Glomerular endothelial cell (primary cell): ENCODE data around the gene PRKAR1A. TPM values are rescaled to one million over a fixed set of nuclear protein-coding genes. Genes with fewer than 3 reads are reported as not detected.
"Not testable (repeated sequence)": the region's sequence is repeated elsewhere in the genome, so short reads cannot be mapped to it uniquely, and the experiment has no call there.

Experiments
- DNase-seq: peaks from one replicate; pipeline ENCODE4 v3.0.0-alpha.2; 2011; ENCODE audit warnings: low read depth, low spot score; ENCODE audit errors: extremely low read depth
- total RNA-seq: library from RNA; depleted of rRNA; stranded (reverse); fragments of >200 nt; gene quantifications from 2 replicates; pipeline ENCODE4 v1.2.3, GENCODE V29; 2015

The PRKAR1A gene
- 271 and 328 TPM in 2 replicates for total RNA-seq

DNA sequence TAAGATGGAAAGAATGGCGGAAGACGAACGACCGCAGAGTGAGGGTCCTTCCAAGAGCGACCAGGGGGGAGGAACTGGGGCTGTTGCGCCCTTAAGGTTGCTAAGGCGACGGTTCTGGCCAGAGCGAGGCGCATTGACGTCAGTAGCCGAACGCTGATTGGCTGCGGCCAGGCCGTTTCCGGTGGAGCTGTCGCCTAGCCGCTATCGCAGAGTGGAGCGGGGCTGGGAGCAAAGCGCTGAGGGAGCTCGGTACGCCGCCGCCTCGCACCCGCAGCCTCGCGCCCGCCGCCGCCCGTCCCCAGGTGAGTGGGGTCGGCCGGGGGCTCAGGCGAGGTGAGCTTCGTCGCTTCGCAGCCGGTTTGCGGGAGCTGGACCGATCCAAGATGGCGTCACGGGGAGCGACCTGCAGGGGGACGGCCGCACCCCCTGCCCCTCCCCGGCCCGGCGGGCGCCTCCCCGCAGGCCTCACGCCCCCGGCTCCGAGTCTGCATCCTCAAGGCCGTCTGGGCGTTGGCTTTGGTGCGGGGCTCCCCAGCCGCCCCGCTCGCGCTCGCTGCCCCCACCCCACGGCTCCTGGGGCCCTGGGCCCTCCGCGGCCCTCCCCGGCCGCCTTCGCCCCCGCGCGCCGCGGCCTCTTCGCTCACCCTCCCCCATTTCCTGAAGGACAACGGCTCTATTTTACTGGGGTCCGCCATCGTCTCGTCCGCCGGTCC lies at the start of gene PRKAR1A:
PRKAR1A (plus strand) TSS at position 184 of the 713 bp plus-strand sequence. CDS start 2,970 bp downstream, outside the sequence.
- no peak for DNase-seq

DNA sequence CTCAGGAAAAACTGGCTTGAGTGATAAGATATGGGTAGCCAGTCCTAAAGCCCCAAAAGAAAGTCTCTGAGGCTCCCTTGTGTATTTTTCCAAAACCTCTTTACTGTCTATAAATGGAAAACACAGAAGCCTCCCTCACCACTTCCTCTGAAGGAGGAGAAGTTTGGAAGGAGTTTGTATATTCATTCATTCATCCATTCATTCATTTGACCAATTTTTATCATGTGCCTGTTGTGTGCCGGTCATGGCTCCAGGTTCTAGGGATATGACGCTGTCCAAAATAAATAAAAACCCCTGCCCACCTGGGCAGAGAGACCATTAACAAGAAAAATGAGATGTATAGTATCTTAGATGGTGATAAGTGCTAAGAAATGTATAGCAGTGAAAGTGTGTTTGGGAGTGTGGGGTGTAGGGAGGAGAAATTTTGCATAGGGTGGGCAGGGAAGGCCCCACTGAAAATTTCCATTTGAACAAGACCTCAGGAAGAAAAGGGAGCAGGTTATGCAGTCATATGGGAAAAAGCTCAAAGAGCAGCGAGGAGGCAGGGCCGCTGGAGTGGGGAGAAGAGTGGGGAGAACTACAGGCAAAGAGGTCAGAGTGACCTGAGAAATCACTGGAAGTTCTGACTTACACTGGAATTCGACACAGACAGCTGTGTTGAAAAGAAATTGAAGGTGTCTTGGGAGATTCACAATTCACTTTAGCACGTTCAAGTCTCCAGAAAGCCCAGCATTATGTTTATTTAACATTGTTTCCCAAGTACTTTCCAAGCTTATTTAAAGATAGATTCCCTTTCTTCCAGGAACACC lies 48.8 kb upstream of the PRKAR1A start:
- no peak for DNase-seq

GRCh38 chr17:68468334-68468733 lies 43.9 kb upstream of the PRKAR1A start:
- DNase-seq = no peak

GRCh38 chr17:68468788-68469187 lies 43.4 kb upstream of the PRKAR1A start:
- DNase-seq = no peak

GRCh38 chr17:68470961-68471360 lies 41.3 kb upstream of the PRKAR1A start:
- DNase-seq = no peak

- no peak for DNase-seq
Measured at GRCh38 chr17:68480885-68481284, 31.3 kb upstream of the PRKAR1A start.

GRCh38 chr17:68482576-68483041 lies 29.6 kb upstream of the PRKAR1A start:
- no peak for DNase-seq

DNA sequence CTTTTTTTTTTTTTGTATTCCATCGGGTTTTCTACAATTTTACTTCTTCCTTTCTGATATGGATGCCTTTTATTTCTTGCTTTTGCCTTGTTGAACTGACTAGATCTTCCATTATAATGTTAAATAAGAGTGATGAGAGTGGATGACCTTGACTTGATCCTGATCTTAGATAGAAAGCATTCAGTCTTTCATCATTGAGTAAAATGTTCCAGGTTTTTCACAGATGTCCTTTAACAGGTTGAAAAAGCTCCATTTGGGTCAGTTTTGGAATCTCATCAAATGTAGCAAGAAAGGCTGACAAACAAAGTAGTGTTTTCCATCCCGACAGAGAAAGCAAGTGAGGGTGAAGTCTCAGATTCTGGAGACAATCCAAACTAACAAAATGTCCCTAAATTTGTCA lies 27.8 kb upstream of the PRKAR1A start:
- no peak for DNase-seq

DNA sequence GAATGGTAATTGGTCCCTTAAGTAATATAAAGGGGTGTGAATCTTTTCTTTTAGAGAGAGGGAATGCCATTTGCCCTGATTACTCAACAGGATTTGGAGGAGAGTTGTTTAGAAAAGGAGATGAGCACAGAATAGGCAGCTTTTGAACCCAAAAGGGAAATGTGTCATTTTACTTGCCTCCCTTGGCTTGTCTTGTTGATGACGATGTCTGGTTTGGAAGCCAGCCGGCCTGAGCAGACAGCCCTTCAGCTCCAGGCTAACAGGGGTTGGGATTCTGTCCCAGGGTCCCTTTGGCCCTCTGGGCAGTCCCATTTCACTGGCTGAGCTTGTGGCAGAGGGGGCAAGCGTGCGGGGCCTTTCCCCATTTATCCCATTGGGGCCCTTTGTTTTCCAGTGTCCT lies 22.3 kb upstream of the PRKAR1A start:
- DNase-seq = no peak

DNA sequence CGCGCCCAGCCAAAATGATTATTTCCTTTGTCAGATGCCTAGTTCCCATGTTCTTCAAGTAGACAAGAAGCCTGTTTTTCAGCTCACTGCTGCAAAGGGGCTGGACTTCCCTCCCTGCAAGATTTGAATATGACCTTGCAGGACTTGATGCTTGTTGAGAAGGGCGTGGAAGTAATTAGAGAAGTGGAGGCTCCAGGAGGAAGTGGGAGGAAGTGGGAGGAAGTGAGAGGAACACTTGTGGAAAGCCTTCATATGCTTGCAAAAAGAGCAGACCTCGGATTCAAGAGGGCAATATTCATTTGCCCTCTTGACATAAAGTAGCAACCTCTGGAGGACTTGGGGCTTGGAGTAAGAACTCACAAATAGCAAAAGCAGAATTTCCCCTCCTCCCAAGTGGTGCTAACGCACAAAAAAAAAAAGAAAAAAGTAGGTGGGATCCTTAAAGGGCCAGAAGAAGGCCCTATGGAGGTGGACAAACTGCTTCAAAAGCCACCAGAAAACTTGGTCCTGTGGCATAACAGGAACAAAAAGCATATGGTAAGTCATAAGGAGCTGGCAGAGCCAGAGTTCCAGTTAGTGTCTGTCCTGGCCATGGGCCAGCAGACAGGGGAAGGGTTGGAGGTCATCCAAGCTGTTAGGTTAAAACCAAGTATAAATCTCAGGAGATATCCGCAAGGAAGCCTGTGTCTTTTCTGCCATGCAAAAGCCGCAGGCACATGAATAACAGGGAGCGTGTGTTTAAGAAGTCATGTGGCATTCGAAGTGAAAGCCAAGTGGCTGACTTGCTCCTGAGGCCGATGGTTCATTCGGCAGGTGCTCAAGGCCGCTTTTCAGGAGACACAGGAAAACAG lies 20.6 kb upstream of the PRKAR1A start:
- DNase-seq = no peak

DNA sequence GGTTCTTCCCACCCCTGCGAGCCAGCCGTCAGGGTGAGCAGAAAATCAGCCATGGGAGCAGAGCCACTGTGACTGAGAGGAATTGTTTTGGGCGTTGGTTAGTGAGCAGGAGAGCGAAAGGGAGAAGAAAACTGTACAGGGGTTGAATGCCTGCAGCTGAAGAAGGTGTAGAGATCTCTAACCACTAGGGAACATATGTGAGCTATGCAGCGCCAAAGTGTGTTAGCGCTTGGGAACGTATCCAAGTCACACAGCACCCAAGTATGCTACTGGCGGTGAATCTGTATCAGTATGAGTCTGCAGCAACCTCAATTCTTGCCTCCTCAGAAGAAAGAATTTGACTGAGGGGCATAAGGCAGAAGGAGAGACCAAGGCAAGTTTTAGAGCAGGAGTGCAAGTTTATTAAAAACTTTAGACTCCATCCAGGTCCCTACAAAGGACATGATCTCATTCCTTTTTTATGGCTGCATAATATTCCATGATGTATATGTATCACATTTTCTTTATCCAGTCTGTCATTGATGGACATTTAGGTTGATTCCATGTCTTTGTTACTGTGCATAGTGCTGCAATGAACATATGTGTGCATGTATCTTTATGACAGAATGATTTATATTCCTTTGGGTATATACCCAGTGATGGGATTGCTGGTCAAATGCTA lies 19.7 kb upstream of the PRKAR1A start:
- DNase-seq = not testable (repeated sequence)

DNA sequence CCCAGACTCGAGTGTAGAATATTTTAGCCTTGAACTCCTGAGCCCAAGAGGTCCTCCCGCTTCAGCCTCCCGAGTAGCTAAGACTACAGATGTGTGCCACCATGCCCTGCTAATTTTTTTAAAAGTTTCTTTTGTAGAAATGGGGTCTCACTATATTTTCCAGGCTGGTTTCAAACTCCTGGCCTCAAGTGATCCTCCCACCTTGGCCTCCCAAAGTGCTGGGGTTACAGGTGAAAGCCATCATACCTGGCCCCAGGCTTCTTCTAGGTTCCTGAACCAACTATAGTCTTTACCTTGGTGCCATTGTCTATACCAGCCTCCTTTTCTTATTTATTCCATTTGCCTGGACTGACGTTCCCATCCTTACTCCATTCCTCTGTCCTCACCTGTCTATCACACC lies 17.1 kb upstream of the PRKAR1A start:
- no peak for DNase-seq

DNA sequence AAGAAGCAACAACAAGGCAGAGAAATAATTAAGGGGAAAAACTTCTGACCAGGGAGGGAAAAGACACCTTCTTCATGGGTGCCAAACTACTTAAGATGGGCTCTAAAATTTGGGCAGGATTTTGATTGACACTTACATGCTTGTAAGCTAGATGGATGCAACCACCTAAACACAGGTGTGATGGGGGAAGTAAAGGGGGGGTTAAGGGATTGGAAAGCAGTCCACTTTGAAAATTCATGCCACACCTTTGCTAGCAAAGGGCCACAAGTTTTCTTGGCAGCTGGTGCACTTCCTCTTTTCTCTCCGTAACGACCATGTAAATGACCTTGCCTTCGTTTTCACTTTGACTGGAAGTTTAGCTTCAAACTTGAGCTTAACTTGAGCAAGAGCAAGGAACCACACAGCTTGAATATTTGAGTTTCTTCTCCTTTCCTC lies 14.3 kb upstream of the PRKAR1A start:
- no peak for DNase-seq

DNA sequence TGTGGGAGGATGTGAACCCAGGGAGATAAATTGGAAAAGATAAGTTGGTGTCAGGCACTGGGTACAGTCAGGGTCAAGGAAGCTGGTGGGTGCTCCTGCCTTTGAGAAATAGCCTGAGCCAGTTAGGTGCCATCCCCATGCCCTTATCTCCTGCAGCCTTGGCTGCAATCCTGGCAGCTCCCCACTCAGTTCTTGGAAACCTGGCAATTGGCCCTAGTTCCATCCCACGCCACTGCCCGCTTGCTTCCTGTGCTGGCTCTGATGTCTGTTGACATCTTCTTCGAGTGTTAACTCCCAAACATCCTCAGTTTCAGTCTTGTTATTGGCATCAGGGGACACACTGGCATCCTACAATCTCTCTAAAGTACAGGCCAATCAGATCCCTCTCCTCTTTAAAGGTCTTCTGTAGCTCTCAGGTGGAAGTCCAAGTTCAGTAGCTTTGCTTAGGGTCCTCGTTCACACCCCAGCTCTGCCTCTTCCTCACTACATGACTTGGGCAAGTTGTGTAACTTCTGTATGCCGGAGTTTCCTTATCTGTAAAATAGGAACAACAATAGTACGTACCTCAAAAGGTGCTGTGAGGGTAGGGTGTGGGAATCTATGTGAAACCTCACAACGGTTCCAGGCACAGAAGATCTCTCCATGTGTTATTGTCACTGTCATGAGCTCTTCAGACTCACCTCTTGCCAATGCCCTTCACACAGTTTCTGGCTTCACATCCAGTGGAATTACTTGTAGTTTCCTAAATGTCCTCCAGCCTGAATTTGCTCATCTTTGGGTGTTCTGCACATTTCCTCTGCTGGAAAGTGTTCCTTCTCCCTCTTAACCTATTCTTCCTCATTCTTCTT lies 13.5 kb upstream of the PRKAR1A start:
- no peak for DNase-seq

DNA sequence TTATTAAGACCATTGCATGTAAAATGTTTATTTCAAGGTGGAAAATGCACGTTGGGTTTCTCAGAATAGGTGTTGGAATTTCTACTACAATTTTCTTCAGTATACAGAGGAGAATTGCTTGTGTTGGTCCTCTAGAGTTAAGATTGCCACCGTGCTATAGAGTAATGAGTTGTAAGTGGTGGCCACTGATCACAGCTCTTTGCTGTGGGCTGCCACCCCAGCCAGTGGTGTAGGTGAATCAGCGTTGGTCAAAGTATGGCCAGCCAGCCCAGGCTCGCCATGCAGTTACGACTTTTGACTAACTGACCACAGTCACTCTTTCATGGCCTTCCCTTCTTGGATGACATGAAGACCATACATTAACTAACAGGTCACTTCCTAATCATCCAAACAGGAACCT lies 12.6 kb upstream of the PRKAR1A start:
- no peak for DNase-seq

DNA sequence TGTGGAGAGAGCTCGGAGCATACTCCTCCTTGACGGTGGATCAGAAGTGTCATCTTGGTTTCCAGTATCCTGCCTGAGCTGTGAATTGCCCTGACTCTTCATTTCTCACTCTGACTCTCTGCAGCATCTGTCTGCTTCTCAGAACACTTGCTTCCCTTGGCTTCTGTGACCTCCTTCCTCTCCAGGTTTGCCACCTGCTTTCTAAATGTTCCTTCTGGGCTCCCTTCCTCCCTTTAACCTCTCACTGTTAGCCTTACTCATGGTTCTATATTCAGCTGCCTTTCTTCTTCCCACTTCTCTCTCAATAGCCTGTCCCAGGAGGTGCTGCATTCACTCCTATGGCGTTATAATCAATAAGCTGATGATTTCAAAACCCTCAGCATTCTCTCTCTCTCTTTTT lies 11.2 kb upstream of the PRKAR1A start:
- DNase-seq = no peak

GRCh38 chr17:68505951-68506350 lies 6.3 kb upstream of the PRKAR1A start:
- DNase-seq = no peak

DNA sequence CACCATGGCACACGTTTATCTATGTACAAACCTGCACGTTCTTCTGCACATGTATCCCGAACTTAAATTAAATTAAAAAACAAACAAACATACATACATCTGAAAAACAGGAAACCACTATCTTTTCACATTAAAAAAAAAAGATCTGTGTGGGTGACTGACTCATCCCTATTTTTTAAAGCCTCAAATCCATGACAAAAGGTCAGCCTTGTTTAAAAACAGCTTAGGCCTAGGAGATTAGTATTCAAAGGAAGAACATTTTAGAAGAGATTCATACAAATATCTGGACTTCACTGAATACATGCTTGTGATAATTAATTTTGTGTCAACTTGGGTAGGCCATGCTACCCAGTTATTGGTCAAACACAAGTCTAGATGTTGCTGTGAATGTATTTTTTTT lies 4.7 kb upstream of the PRKAR1A start:
- no peak for DNase-seq

DNA sequence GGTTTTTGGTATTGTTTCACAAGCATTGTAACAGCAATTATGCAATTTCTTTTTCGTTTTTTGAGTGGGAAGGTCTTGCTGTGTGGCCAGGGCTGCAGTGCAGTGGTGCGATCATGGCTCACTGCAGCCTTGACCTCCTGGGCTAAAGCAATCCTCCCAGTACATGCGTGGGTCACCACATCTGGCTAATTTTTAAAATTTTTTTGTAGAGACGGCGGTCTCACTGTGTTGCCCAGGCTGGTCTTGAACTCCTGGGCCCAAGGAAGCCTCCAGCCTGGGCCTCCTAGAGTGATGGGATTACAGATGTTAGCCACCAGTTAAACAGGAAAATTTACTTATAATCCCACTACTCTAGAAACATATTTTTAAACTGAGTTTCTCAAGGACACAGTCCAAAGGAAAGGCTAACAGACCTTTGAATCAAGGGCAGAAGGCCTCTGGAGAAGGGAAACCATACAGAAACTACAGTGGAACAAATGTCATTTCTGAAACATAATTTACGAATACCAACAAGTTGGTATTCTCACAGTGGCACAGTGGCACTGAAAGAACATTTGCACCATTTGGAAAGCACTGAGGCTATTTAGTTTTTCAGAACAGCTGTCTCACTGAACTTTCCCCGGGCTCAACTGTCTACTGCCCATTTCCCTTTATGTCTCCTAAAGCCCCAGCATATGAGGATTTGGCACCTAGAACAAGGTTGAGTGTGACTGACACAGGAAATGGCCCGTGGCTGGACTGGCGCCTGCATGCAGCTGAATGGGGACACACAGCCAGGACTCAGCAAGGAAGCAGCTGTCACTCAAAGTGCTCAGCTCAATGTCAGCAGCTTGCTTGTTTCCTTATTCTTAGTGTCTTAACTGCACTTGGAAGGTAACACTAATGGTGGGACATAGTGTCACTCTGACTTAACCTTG lies 2.8 kb upstream of the PRKAR1A start:
- no peak for DNase-seq
